Astrocyte (in vitro differentiated cells and primary cell): ENCODE data around the gene GRID2.

Experiments
- CTCF ChIP-seq: IDR thresholded peaks from 2 replicates; pipeline ENCODE4 v1.5.1; 2011; ENCODE audit warnings: low read depth, mild to moderate bottlenecking, inconsistent platforms, low read length, moderate library complexity; ENCODE audit not compliant: insufficient read depth
- EZH2 ChIP-seq: IDR thresholded peaks from 2 replicates; pipeline ENCODE4 v1.6.1; 2012; ENCODE audit warnings: mild to moderate bottlenecking, low read length, inconsistent platforms; ENCODE audit not compliant: insufficient read depth

- no peak for TF ChIP-seq EZH2
- TF ChIP-seq CTCF = no peak
Measured at GRCh38 chr4:93731456-93731855, 1427.7 kb downstream of the GRID2 start.
